Measurements from ENCODE around the gene TMEM178B. TPM values are rescaled to one million over a fixed set of nuclear protein-coding genes. Genes with fewer than 3 reads are reported as not detected.

Gene TMEM178B
- total and polyA plus RNA-seq, 2 of the 4 experiments (the other 2 are of a cell fraction) = under 0.01 to 0.05 TPM

DNA sequence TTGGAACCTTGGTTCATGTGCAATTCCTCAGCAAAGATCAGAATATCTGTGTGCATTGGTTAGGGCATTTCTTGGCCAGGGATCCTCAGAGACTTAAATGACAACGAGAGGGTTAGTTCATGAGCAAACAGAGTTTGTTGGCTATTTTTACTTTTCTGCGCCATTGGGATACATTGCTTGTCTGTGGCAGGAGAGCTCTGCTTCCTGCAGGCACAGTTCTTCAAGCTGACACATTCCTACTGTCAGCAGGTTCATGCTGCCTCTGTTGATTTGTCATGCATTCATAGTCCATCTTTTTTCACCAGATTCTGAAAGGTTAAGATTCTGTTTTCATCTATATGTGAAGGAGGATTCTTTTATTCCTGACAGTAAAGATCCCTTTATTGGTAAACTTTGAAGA lies 139.4 kb downstream of the TMEM178B start:
- Histone ChIP-seq H2BK120ac (ENCODE audit: low read depth, low read length) (no peak overlapping the region), H2AFZ (replicated peaks; ENCODE audit: low read length, poor library complexity) (no peak overlapping the region), H4K8ac (ENCODE audit: low read depth in 2 of 2, low read length in 2 of 2) (no peak overlapping the region), H3K56ac (ENCODE audit: extremely low read depth, insufficient read depth, low read length) (no peak overlapping the region), H3K4me2 (ENCODE audit: low read depth, low read length) (no peak overlapping the region), H3K4ac (ENCODE audit: low read depth, low read length) (no peak overlapping the region), H2AK9ac (replicated peaks; ENCODE audit: low read depth, low read length, poor library complexity) (no peak overlapping the region), H3K79me1 (ENCODE audit: low read depth in 1 of 2, low read length in 2 of 2) (no peaks in the 10 kb centered on the region), H2AK5ac (ENCODE audit: low read depth, low read length) (no peak overlapping the region), H2BK20ac (ENCODE audit: low read depth, low read length) (no peak overlapping the region), H4K91ac (ENCODE audit: insufficient read depth, low read depth, low read length) (no peak overlapping the region), H3K27ac (ENCODE audit: insufficient read depth, low read length) (no peak overlapping the region), H3K9me1 (ENCODE audit: insufficient read depth, low read length) (no peaks in the 10 kb centered on the region), H3K4me3 (ENCODE audit: insufficient read depth, low read depth, low read length) (no peak overlapping the region), H3K9ac (ENCODE audit: low read depth, low read length) (no peak overlapping the region), H3K36me3 (ENCODE audit: control insufficient read depth, insufficient read depth, low read length) (no peaks in the 10 kb centered on the region), H3K27me3 (ENCODE audit: control insufficient read depth, insufficient read depth, low read length) (no peaks in the 10 kb centered on the region), H4K5ac (ENCODE audit: low read depth, low read length) (no peak overlapping the region), H3K4me1 (ENCODE audit: control insufficient read depth, insufficient read depth, low read length) (no peaks in the 10 kb centered on the region), H3K23ac (ENCODE audit: low read depth, low read length) (no peak overlapping the region), H3K14ac (replicated peaks; ENCODE audit: low read depth, low read length) (no peak overlapping the region), H3K9me3 (ENCODE audit: control insufficient read depth, insufficient read depth, low read length) (peaks cover 11% of the 10 kb centered on the region), H2BK5ac (ENCODE audit: low read depth, low read length, poor library complexity, severe bottlenecking) (no peak overlapping the region), H2BK15ac (ENCODE audit: low read depth, low read length) (no peak overlapping the region), H4K20me1 (ENCODE audit: insufficient read depth, low read length) (no peaks in the 10 kb centered on the region), H3K18ac (ENCODE audit: low read depth, low read length) (no peak overlapping the region)
- ChIA-PET CTCF (no interaction called here), POLR2A (ENCODE audit: unreplicated experiment) (no interaction called here)
- intact Hi-C loops (cut with micrococcal nuclease) = no loop called here
- TF ChIP-seq MXI1 (IDR thresholded peaks at IDR 0.05; ENCODE audit: borderline replicate concordance, low read depth, low read length) = no peak
- dilution Hi-C loops (cut with HindIII; ENCODE audit: low sequenced_read_pairs, unreplicated experiment) = no loop called here
- WGBS, 2 experiments (ENCODE audit: extremely low coverage in 2 of 2, insufficient read length in 1 of 2) = no CpG with 5 or more reads among the region's 2 CpGs
- no peak for DNase-seq
- in situ Hi-C loops (cut with MboI; ENCODE audit: low sequenced_read_pairs) = no loop called here
- no TSS peak for BruUV-seq (replicated peaks)
- no peak for ATAC-seq (ENCODE audit: low read depth)

All from IMR-90 (cell line).